Measurements from ENCODE around the gene SCRT2.

- TF ChIP-seq POLR2AphosphoS5 (IDR thresholded peaks at IDR 0.05) (no peak), CTCF (IDR thresholded peaks at IDR 0.05) (no peak), POLR2A (IDR thresholded peaks at IDR 0.05) (no peak)
Measured at GRCh38 chr20:623704-624103, 51.9 kb downstream of the SCRT2 start.

All from sigmoid colon (tissue), 4 donors.